Fibroblast of lung (primary cell): ENCODE data around the gene IL9R.

Source experiments
- CTCF ChIP-seq, 2 donors: IDR thresholded peaks in 1 of 2; conservative IDR thresholded peaks in 1 of 2; 1 replicate in 1 of 2; 2 replicates in 1 of 2; pipeline ENCODE4 v1.5.1; 2011 to 2012; ENCODE audit warnings: low read length in 2 of 2, control low read depth in 1 of 2, inconsistent platforms in 1 of 2, low read depth in 1 of 2, mild to moderate bottlenecking in 1 of 2
- EZH2 ChIP-seq: IDR thresholded peaks from 2 replicates; pipeline ENCODE4 v1.5.1; 2012; ENCODE audit warnings: low read length, control low read depth, mild to moderate bottlenecking; ENCODE audit errors: missing control alignments

GRCh38 chrX:156005144-156005543, 7.6 kb downstream of the IL9R start:
- TF ChIP-seq CTCF (conservative IDR thresholded peaks at IDR 0.05 in 1 of 2, IDR thresholded peaks at IDR 0.05 in 1 of 2; ENCODE audit: low read depth in 1 of 2, low read length in 2 of 2) (no peak), EZH2 (no peak)
